ENCODE measurements around the gene RPL27.

Gene RPL27

GRCh38 chr17:43051969-43052368 lies 53.8 kb downstream of the RPL27 start:
- DNase-seq (ENCODE audit: low read depth in 2 of 2) = no peak

Measured in stimulated activated CD8-positive, alpha-beta memory T cell treated with anti-CD3 and anti-CD28 coated beads, Interleukin-7, amount 100 ng/mL, for 4 hours (primary cell).